Adrenal gland (tissue), 5 donors: ENCODE measurements around the gene KASH5.

ENCODE experiments used
- POLR2A ChIP-seq, 2 donors: fragments of 450-650 bp; IDR thresholded peaks; one replicate each; pipeline ENCODE4 v1.6.1; 2017; ENCODE audit warnings: antibody characterized with exemption in 2 of 2, mild to moderate bottlenecking in 2 of 2, moderate library complexity in 1 of 2
- TF ChIP-seq, protein P1 (sequence below), 6 experiments: fragments of 450-650 bp in 4 of 6; fragments of 200-600 bp in 2 of 6; sonication (generic) in 1 of 6; IDR thresholded peaks; 1 replicate in 5 of 6; 2 replicates in 1 of 6; pipeline versions ENCODE4 v1.5.1 to v1.8.0; 2016 to 2021; ENCODE audit warnings: antibody characterized with exemption in 6 of 6, mild to moderate bottlenecking in 2 of 6, moderate library complexity in 1 of 6
- donor health status: DM: no; HTN: no; CAD: no.

DNA sequence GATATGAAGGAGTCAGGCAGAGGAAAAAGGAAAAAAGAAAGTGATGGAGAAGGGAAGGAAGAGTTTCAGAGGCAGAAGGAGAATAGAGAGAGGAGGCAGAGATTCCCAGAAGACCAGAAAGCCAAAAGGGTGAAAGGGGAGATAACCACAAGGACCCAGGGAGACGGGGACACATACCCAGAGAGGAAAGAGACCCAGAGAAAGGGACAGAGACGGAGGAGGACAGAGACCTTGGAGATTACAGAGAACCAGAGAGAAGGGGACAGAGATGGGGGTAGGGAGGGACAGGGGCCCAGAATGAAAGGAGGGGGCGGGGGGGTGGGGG, 33.8 kb downstream of the KASH5 start:
- TF ChIP-seq POLR2A (IDR thresholded peaks at IDR 0.05), result no peak
- TF ChIP-seq, protein P1, sequence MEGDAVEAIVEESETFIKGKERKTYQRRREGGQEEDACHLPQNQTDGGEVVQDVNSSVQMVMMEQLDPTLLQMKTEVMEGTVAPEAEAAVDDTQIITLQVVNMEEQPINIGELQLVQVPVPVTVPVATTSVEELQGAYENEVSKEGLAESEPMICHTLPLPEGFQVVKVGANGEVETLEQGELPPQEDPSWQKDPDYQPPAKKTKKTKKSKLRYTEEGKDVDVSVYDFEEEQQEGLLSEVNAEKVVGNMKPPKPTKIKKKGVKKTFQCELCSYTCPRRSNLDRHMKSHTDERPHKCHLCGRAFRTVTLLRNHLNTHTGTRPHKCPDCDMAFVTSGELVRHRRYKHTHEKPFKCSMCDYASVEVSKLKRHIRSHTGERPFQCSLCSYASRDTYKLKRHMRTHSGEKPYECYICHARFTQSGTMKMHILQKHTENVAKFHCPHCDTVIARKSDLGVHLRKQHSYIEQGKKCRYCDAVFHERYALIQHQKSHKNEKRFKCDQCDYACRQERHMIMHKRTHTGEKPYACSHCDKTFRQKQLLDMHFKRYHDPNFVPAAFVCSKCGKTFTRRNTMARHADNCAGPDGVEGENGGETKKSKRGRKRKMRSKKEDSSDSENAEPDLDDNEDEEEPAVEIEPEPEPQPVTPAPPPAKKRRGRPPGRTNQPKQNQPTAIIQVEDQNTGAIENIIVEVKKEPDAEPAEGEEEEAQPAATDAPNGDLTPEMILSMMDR (IDR thresholded peaks at IDR 0.05), result no peak
